Mesenchymal stem cell (in vitro differentiated cells and primary cell): Measurements from ENCODE around the gene SHISA8.

Experiments
- DNase-seq: peaks from one replicate; pipeline ENCODE4 v3.0.0-alpha.2; 2013
- H2AFZ ChIP-seq: one replicate; pipeline ENCODE4 v1.6.1; 2013; ENCODE audit warnings: low read depth, mild to moderate bottlenecking, control low read depth, inconsistent platforms, low read length, moderate library complexity
- H2AK5ac ChIP-seq: 2 replicates; pipeline ENCODE4 v1.6.1; 2013; ENCODE audit warnings: low read length, moderate library complexity, mild to moderate bottlenecking, inconsistent platforms; ENCODE audit not compliant: severe bottlenecking
- H2BK120ac ChIP-seq: one replicate; pipeline ENCODE4 v1.6.1; 2013; ENCODE audit warnings: low read depth, mild to moderate bottlenecking, inconsistent platforms, low read length, moderate library complexity
- H2BK12ac ChIP-seq, 2 experiments: one replicate each; pipeline ENCODE4 v1.6.1; 2013; ENCODE audit warnings: inconsistent platforms in 2 of 2, low read length in 2 of 2, mild to moderate bottlenecking in 2 of 2, moderate library complexity in 2 of 2, control low read depth in 1 of 2
- H2BK15ac ChIP-seq: one replicate; pipeline ENCODE4 v1.6.1; 2013; ENCODE audit warnings: mild to moderate bottlenecking, low read depth, inconsistent platforms; ENCODE audit not compliant: poor library complexity, severe bottlenecking
- H2BK5ac ChIP-seq: 2 replicates; pipeline ENCODE4 v1.6.1; 2013; ENCODE audit warnings: low read depth, mild to moderate bottlenecking, low read length, control low read depth, inconsistent platforms; ENCODE audit not compliant: poor library complexity, severe bottlenecking
- H3K14ac ChIP-seq, 2 experiments: one replicate each; pipeline ENCODE4 v1.6.1; 2013; ENCODE audit warnings: inconsistent platforms in 2 of 2, low read length in 2 of 2, control low read depth in 1 of 2, mild to moderate bottlenecking in 1 of 2, moderate library complexity in 1 of 2
- H3K18ac ChIP-seq, 2 experiments: one replicate each; pipeline ENCODE4 v1.6.1; 2013; ENCODE audit warnings: inconsistent platforms in 2 of 2, low read length in 2 of 2, control low read depth in 1 of 2, low read depth in 1 of 2, mild to moderate bottlenecking in 1 of 2
- H3K23ac ChIP-seq, 2 experiments: one replicate each; pipeline ENCODE4 v1.6.1; 2013; ENCODE audit warnings: inconsistent platforms in 2 of 2, low read length in 2 of 2, mild to moderate bottlenecking in 2 of 2, moderate library complexity in 2 of 2, control low read depth in 1 of 2
- H3K27ac ChIP-seq: 2 replicates; pipeline ENCODE4 v1.5.1; 2013; ENCODE audit warnings: mild to moderate bottlenecking, moderate library complexity, low read length, control low read depth, inconsistent platforms; ENCODE audit not compliant: poor library complexity, severe bottlenecking
- H3K27me3 ChIP-seq, 2 experiments: 2 replicates each; pipeline versions ENCODE4 v1.6.1 to v1.7.0; 2013; ENCODE audit warnings: low read length in 2 of 2, mild to moderate bottlenecking in 2 of 2, moderate library complexity in 2 of 2, control low read depth in 1 of 2, inconsistent platforms in 1 of 2; ENCODE audit not compliant: control insufficient read depth in 1 of 2, insufficient read depth in 1 of 2
- H3K36me3 ChIP-seq, 2 experiments: 2 replicates each; pipeline versions ENCODE4 v1.6.1 to v1.7.0; 2013; ENCODE audit warnings: low read length in 2 of 2, control low read depth in 1 of 2, inconsistent platforms in 1 of 2, low read depth in 1 of 2, mild to moderate bottlenecking in 1 of 2; ENCODE audit not compliant: insufficient read depth in 2 of 2, control insufficient read depth in 1 of 2
- H3K4ac ChIP-seq, 2 experiments: one replicate each; pipeline ENCODE4 v1.6.1; 2013; ENCODE audit warnings: inconsistent platforms in 2 of 2, low read length in 2 of 2, mild to moderate bottlenecking in 2 of 2, moderate library complexity in 2 of 2, control low read depth in 1 of 2, low read depth in 1 of 2
- H3K4me1 ChIP-seq: 2 replicates; pipeline ENCODE4 v1.6.1; 2013; ENCODE audit warnings: low read depth, low read length, control low read depth; ENCODE audit not compliant: control insufficient read depth, insufficient read depth
- H3K4me2 ChIP-seq: 2 replicates; pipeline ENCODE4 v1.6.1; 2013; ENCODE audit warnings: low read length, mild to moderate bottlenecking, inconsistent platforms; ENCODE audit not compliant: poor library complexity, severe bottlenecking
- H3K4me3 ChIP-seq, 2 experiments: 2 replicates each; pipeline versions ENCODE4 v1.5.1 to v1.7.0; 2013; ENCODE audit warnings: low read length in 2 of 2, mild to moderate bottlenecking in 2 of 2, control low read depth in 1 of 2, low read depth in 1 of 2; ENCODE audit not compliant: insufficient read depth in 1 of 2
- H3K79me1 ChIP-seq: replicated peaks from 2 replicates; pipeline ENCODE4 v1.6.1; 2013; ENCODE audit warnings: mild to moderate bottlenecking, control low read depth, low read length, inconsistent platforms; ENCODE audit not compliant: poor library complexity, severe bottlenecking
- H3K9ac ChIP-seq: 2 replicates; pipeline ENCODE4 v1.7.0; 2013; ENCODE audit warnings: mild to moderate bottlenecking, low read length, moderate library complexity
- H3K9me3 ChIP-seq: 2 replicates; pipeline ENCODE4 v1.7.0; 2013; ENCODE audit warnings: mild to moderate bottlenecking, low read length; ENCODE audit not compliant: control insufficient read depth
- H4K8ac ChIP-seq: one replicate; pipeline ENCODE4 v1.6.1; 2013; ENCODE audit warnings: inconsistent platforms, mild to moderate bottlenecking, low read length, moderate library complexity
- H4K91ac ChIP-seq: one replicate; pipeline ENCODE4 v1.6.1; 2013; ENCODE audit warnings: mild to moderate bottlenecking, low read length, inconsistent platforms
- WGBS: methylation state at CpG from one replicate; pipeline ENCODE4 v1.1.7; 2013; ENCODE audit warnings: mixed read lengths; 5-methylcytosine and 5-hydroxymethylcytosine counted together

The SHISA8 gene

GRCh38 chr22:41885516-41885915, 29.4 kb downstream of the SHISA8 start:
- H4K8ac ChIP-seq = no peak overlapping the region
- H2BK15ac ChIP-seq = no peak overlapping the region
- peak overlapping the region; percentile 37 for H2BK5ac ChIP-seq
- H3K9ac ChIP-seq = no peak overlapping the region
- H3K9me3 ChIP-seq = no peaks in the 10 kb centered on the region
- H2AK5ac ChIP-seq = peak overlapping the region; percentile 63
- no peak overlapping the region for H2BK120ac ChIP-seq
- H3K27ac ChIP-seq = peak overlapping the region; percentile 95
- no peak overlapping the region for H3K18ac ChIP-seq
- no peak overlapping the region for H3K4ac ChIP-seq
- H3K23ac ChIP-seq = no peak overlapping the region
- H3K27me3 ChIP-seq = no peaks in the 10 kb centered on the region
- peaks cover 19% of the 10 kb centered on the region for H3K4me1 ChIP-seq
- no peak overlapping the region for H2AFZ ChIP-seq
- no peak for DNase-seq
- no peak overlapping the region for H2BK12ac ChIP-seq
- H3K79me1 ChIP-seq = peaks cover 31% of the 10 kb centered on the region
- H4K91ac ChIP-seq = no peak overlapping the region
- peaks cover 61 to 93% of the 10 kb centered on the region in 2 experiments for H3K36me3 ChIP-seq
- no peak overlapping the region for H3K14ac ChIP-seq
- no peak overlapping the region for H3K4me3 ChIP-seq
- WGBS = 84% methylated on average over 6 of the region's 6 CpGs
- no peak overlapping the region for H3K4me2 ChIP-seq

DNA sequence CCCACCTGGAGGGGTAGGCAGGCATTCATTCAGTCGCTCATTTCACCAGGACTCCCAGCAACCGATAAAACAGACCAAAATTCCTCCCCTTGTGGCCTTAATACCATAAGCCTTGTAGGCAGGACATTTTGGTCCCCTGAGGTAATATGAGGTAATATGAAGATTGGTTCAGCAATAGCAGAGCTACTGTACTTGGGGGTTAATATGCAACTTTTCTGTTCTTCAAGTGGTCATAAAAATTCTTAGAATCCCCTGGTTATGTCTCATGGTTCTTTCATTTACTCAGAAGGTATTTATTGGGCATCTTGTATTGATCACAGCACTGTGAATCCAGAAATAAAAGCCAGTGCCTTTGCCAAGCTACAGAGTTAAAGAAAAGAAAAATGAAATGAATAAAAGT, 29.8 kb downstream of the SHISA8 start:
- Histone ChIP-seq H3K36me3 (peaks cover 59 to 92% of the 10 kb centered on the region in 2 experiments), H3K18ac (no peak overlapping the region), H2BK120ac (no peak overlapping the region), H3K14ac (no peak overlapping the region), H3K9me3 (no peaks in the 10 kb centered on the region), H3K4ac (no peak overlapping the region), H3K79me1 (peaks cover 28% of the 10 kb centered on the region), H3K4me3 (no peak overlapping the region), H3K27me3 (no peaks in the 10 kb centered on the region), H3K23ac (no peak overlapping the region), H3K4me2 (no peak overlapping the region), H3K9ac (no peak overlapping the region), H2BK5ac (peak overlapping the region; percentile 53), H2AFZ (no peak overlapping the region), H4K91ac (no peak overlapping the region), H3K4me1 (peaks cover 19% of the 10 kb centered on the region), H4K8ac (no peak overlapping the region), H2AK5ac (peak overlapping the region; percentile 78), H2BK12ac (no peak overlapping the region), H2BK15ac (no peak overlapping the region), H3K27ac (peak overlapping the region; percentile 95)
- no peak for DNase-seq
- WGBS = no CpG with 5 or more reads among the region's 2 CpGs

- WGBS = 100% methylated on average over 1 of the region's 2 CpGs
- H2AFZ ChIP-seq = no peak overlapping the region
- no peak overlapping the region for H3K4me3 ChIP-seq
- no peak for DNase-seq
- no peak overlapping the region for H4K8ac ChIP-seq
- no peak overlapping the region for H2BK5ac ChIP-seq
- peaks cover 55 to 97% of the 10 kb centered on the region in 2 experiments for H3K36me3 ChIP-seq
- H3K27ac ChIP-seq = no peak overlapping the region
- no peak overlapping the region for H2BK12ac ChIP-seq
- H3K14ac ChIP-seq = peak overlapping the region in 1 of 2 experiments; percentile 44
- H2AK5ac ChIP-seq = peak overlapping the region; percentile 5
- H4K91ac ChIP-seq = no peak overlapping the region
- no peak overlapping the region for H3K9ac ChIP-seq
- peaks cover 22% of the 10 kb centered on the region for H3K79me1 ChIP-seq
- no peak overlapping the region for H3K4me2 ChIP-seq
- no peaks in the 10 kb centered on the region for H3K9me3 ChIP-seq
- no peak overlapping the region for H2BK15ac ChIP-seq
- H3K18ac ChIP-seq = no peak overlapping the region
- H3K4ac ChIP-seq = no peak overlapping the region
- H3K27me3 ChIP-seq = no peaks in the 10 kb centered on the region
- H3K4me1 ChIP-seq = peaks cover 19% of the 10 kb centered on the region
- no peak overlapping the region for H2BK120ac ChIP-seq
- H3K23ac ChIP-seq = no peak overlapping the region
Observed at GRCh38 chr22:41883400-41883799, 31.5 kb downstream of the SHISA8 start.

DNA sequence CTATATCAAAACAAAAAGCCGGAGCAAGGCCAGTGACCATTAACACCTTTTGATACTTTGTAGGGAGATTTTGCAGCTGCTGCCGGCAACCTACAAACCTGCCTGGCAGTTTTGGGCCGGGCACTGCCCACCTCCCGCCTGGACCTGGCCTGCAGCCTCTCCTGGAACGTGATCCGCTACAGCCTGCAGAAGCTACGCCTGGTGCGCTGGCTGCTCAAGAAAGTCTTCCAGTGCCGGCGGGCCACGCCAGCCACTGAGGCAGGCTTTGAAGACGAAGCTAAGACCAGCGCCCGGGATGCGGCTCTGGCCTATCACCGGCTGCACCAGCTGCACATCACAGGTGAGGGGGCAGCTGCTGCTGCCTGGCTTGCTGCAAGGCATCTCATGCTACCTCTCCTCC, 34.2 kb downstream of the SHISA8 start:
- Histone ChIP-seq H2AFZ (no peak overlapping the region), H2BK120ac (no peak overlapping the region), H3K9ac (no peak overlapping the region), H3K79me1 (peaks cover 33% of the 10 kb centered on the region), H4K8ac (no peak overlapping the region), H3K9me3 (no peaks in the 10 kb centered on the region), H3K4me3 (no peak overlapping the region), H3K27me3 (no peaks in the 10 kb centered on the region), H3K4me1 (peaks cover 17% of the 10 kb centered on the region), H3K14ac (no peak overlapping the region), H3K36me3 (peaks cover 58 to 96% of the 10 kb centered on the region in 2 experiments), H3K4ac (no peak overlapping the region), H2BK12ac (no peak overlapping the region), H4K91ac (no peak overlapping the region), H2AK5ac (no peak overlapping the region), H3K18ac (no peak overlapping the region), H2BK5ac (no peak overlapping the region), H3K23ac (no peak overlapping the region), H3K27ac (no peak overlapping the region), H3K4me2 (no peak overlapping the region), H2BK15ac (no peak overlapping the region)
- DNase-seq = no peak
- WGBS = 98% methylated on average over 16 of the region's 16 CpGs
